GM23248 (cell line): ENCODE measurements around the gene FRMD5.

Experiments
- EZH2 ChIP-seq: fragments of 200-600 bp; sonication (generic); IDR thresholded peaks from 2 replicates; pipeline ENCODE4 v1.6.1; 2018; ENCODE audit warnings: antibody characterized with exemption, mild to moderate bottlenecking; ENCODE audit not compliant: insufficient read depth, poor library complexity, severe bottlenecking
- EZH2phosphoT487 ChIP-seq: fragments of 200-600 bp; sonication (generic); IDR thresholded peaks from 2 replicates; pipeline ENCODE4 v1.6.1; 2018; ENCODE audit warnings: antibody characterized with exemption, moderate library complexity, mild to moderate bottlenecking, low read depth; ENCODE audit not compliant: insufficient read depth

DNA sequence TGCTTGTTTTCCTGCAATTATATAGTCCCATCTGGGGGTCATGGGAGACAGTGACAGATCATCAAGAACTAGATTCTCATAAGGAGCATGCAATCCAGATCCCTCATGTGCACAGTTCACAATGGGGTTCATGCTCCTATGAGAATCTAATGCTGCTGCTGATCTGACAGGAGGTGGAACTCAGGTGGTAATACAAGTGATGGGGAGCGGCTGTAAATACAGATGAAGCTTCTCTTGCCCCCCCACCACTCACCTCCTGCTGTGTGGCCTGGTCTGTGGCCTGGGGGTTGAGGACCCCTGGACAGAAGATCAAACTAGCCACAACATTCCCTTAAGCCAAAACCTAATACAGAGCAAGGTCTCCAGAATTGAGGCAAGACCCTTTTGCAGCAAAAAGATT lies 207.1 kb downstream of the FRMD5 start:
- no peak for TF ChIP-seq EZH2phosphoT487
- no peak for TF ChIP-seq EZH2
